Colonic mucosa (tissue), 4 donors: ENCODE results near the gene ITGAD. TPM values are rescaled to one million over a fixed set of nuclear protein-coding genes. Genes with fewer than 3 reads are reported as not detected.

Experiments used
- DNase-seq: peaks from one replicate; pipeline ENCODE4 v3.0.0-alpha.2; 2020
- H3K27ac ChIP-seq: fragments of 200-600 bp; one replicate; pipeline ENCODE4 v1.8.0; 2021
- H3K27me3 ChIP-seq: fragments of 200-600 bp; one replicate; pipeline ENCODE4 v1.8.0; 2021
- H3K36me3 ChIP-seq: fragments of 200-600 bp; one replicate; pipeline ENCODE4 v1.8.0; 2021
- H3K4me1 ChIP-seq: fragments of 200-600 bp; one replicate; pipeline ENCODE4 v1.8.0; 2021; ENCODE audit warnings: mild to moderate bottlenecking
- H3K4me3 ChIP-seq: fragments of 200-600 bp; one replicate; pipeline ENCODE4 v1.8.0; 2021
- H3K9ac ChIP-seq, 2 donors: one replicate each; pipeline ENCODE4 v1.7.0; 2013; ENCODE audit warnings: control low read depth in 2 of 2, low read depth in 2 of 2, low read length in 2 of 2
- H3K9me3 ChIP-seq: fragments of 200-600 bp; one replicate; pipeline ENCODE4 v1.8.0; 2021
- intact Hi-C: fragments of 100-400 bp; cut with DNase I; formaldehyde crosslinking; loops from one replicate; pipeline ENCODE4 v1.14.1; 2022
- total RNA-seq, 2 donors: library from RNA; stranded (reverse); fragmentation: NEBNext Ultra II Directional in 1 of 2; extraction: Animal tissue kit (Norgen Biotek cat#: 25700) in 1 of 2; gene quantifications; one replicate each; pipeline ENCODE4 v1.2.1, GENCODE V29; 2021
- TF ChIP-seq, protein P1 (sequence below): fragments of 200-600 bp; IDR thresholded peaks from one replicate; pipeline ENCODE4 v1.8.0; 2022; ENCODE audit warnings: antibody characterized with exemption, mild to moderate bottlenecking
- donor health status: healthy.
- donor health status: DM: no; HTN: no; CAD: no.
- donor health status: DM: no; HTN: no; CAD: no.

Gene ITGAD
- total RNA-seq, 2 donors from 2014 or later = 0.05 TPM; not detected in 1

- H3K9ac ChIP-seq = peak overlapping the region; percentile 84 to 97
- peaks cover 27% of the 10 kb centered on the region for H3K4me1 ChIP-seq
- TF ChIP-seq, protein P1, sequence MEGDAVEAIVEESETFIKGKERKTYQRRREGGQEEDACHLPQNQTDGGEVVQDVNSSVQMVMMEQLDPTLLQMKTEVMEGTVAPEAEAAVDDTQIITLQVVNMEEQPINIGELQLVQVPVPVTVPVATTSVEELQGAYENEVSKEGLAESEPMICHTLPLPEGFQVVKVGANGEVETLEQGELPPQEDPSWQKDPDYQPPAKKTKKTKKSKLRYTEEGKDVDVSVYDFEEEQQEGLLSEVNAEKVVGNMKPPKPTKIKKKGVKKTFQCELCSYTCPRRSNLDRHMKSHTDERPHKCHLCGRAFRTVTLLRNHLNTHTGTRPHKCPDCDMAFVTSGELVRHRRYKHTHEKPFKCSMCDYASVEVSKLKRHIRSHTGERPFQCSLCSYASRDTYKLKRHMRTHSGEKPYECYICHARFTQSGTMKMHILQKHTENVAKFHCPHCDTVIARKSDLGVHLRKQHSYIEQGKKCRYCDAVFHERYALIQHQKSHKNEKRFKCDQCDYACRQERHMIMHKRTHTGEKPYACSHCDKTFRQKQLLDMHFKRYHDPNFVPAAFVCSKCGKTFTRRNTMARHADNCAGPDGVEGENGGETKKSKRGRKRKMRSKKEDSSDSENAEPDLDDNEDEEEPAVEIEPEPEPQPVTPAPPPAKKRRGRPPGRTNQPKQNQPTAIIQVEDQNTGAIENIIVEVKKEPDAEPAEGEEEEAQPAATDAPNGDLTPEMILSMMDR = no peak
- no peaks in the 10 kb centered on the region for H3K9me3 ChIP-seq
- no peaks in the 10 kb centered on the region for H3K36me3 ChIP-seq
- intact Hi-C loops = loop anchor here (10.0 kb wide), 2 partner anchors 273 to 407 kb away; partner anchors contain the start of gene FUS
- H3K27ac ChIP-seq = peak overlapping the region; percentile 91
- DNase-seq = peak; percentile 67
- H3K27me3 ChIP-seq = no peaks in the 10 kb centered on the region
- peak overlapping the region; percentile 71 for H3K4me3 ChIP-seq
These were observed 65.1 kb downstream of the ITGAD start for GRCh38 chr16:31458073-31458843.

DNA sequence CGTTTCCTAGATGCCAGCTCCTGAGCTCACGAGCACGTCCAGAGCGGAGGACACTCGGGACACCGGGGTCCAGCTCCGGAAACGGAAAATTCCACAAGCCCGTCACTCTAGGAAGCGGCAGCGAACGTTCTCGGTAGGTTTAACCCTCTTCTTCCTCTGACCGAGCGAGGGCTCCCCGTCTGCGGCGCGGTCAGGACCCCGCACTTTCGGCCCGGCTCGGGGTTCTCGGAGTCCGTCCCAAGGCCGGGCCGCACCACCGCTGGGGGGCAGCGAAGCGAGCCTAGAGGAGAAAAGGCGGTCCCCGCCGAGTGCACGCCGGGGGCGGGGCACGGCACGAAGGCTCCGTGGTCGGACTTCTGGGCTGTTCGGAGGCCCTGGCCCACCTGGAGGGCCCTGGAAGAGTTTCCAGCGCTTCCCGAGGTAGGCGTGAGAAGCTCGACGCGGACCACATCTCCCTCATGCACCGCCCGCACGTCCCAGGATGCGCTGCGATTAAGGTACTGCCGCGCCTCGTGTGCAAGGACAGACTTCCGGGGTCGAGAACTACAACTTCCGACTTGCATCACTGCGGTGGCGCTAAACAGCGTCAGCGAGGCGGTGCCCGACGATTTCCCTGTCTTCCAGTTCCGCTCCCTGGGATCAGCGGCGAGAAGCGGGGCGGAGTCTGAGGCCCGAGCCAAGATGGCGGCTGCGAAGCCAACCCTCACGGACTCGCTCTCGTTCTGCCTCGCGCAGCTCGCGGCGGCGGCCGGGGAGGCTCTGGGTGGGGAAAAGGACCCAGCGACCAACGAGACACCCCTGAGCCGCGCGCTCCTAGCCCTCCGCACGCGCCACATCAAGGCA lies 65.9 kb downstream of the ITGAD start, which contains the start of gene ARMC5:
TSS of gene ARMC5 (plus strand) at position 658 of the 843 bp plus-strand sequence. CDS start at position 682, 24 bp downstream.
- intact Hi-C loops = loop anchor here (10.0 kb wide), 2 partner anchors 274 to 406 kb away; partner anchors contain the start of gene FUS
- peaks cover 27% of the 10 kb centered on the region for H3K4me1 ChIP-seq
- TF ChIP-seq, protein P1 = peak; percentile 47
- H3K36me3 ChIP-seq = no peaks in the 10 kb centered on the region
- peak within 1 kb of the TSS; percentile 71 for H3K4me3 ChIP-seq
- H3K27me3 ChIP-seq = no peaks in the 10 kb centered on the region
- peak; percentile 98 for DNase-seq
- peak within 1 kb of the TSS; percentile 85 to 97 for H3K9ac ChIP-seq
- no peaks in the 10 kb centered on the region for H3K9me3 ChIP-seq
- peak within 1 kb of the TSS; percentile 91 for H3K27ac ChIP-seq

- Histone ChIP-seq H3K9ac (peak overlapping the region; percentile 85 to 97), H3K27ac (peak overlapping the region; percentile 91), H3K36me3 (no peaks in the 10 kb centered on the region), H3K4me1 (peaks cover 27% of the 10 kb centered on the region), H3K4me3 (peak overlapping the region; percentile 71), H3K27me3 (no peaks in the 10 kb centered on the region), H3K9me3 (no peaks in the 10 kb centered on the region)
- DNase-seq = peak; percentile 100
- intact Hi-C loops = loop anchor here (10.0 kb wide), 2 partner anchors 275 to 405 kb away; partner anchors contain the start of gene FUS
- TF ChIP-seq, protein P1 = no peak
These were observed 66.8 kb downstream of the ITGAD start for GRCh38 chr16:31459687-31460581.

DNA sequence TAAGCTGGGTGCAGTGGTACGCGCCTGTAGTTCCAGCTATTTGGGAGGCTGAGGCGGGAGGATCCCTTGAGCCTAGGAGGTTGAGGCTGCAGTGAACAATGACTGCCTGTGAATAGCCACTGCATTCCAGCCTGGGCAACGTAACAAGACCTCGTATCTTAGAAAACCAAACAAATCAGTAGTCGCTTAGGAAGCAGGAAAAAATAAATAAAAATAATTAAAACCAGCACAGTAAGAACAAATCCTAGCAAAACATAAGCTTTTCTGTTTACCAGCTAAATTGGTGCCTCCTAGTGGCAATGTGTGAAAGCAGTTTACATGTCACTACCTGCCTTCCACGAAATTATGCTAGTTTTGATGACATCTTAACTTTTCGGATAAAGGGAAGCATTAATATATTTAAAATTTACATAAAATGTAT lies 67.5 kb downstream of the ITGAD start:
- Histone ChIP-seq H3K9me3 (no peaks in the 10 kb centered on the region), H3K9ac (peak overlapping the region in 1 of 2 donors; percentile 70), H3K4me1 (peaks cover 21% of the 10 kb centered on the region), H3K27me3 (no peaks in the 10 kb centered on the region), H3K36me3 (no peaks in the 10 kb centered on the region), H3K27ac (peak overlapping the region; percentile 91), H3K4me3 (peak overlapping the region; percentile 71)
- intact Hi-C loops = no loop called here
- TF ChIP-seq, protein P1 = peak; percentile 51
- DNase-seq = no peak
